Chondrocyte (in vitro differentiated cells): ENCODE data around the gene TP53. TPM values are rescaled to one million over a fixed set of nuclear protein-coding genes. Genes with fewer than 3 reads are reported as not detected.

Experiments used
- DNase-seq: peaks from one replicate; pipeline ENCODE4 v3.0.0; 2021; ENCODE audit warnings: mixed read lengths, low spot score
- H3K27ac Mint-ChIP-seq: one replicate; pipeline ENCODE4 v1.8.0; 2021; ENCODE audit warnings: mild to moderate bottlenecking, moderate library complexity, mixed read lengths; ENCODE audit not compliant: unreplicated experiment
- H3K27me3 Mint-ChIP-seq: 2 replicates; pipeline ENCODE4 v1.8.0; 2021; ENCODE audit warnings: low read depth, mixed read lengths
- H3K36me3 Mint-ChIP-seq: 2 replicates; pipeline ENCODE4 v1.8.0; 2021; ENCODE audit warnings: low read depth, mixed read lengths
- H3K4me1 Mint-ChIP-seq: 2 replicates; pipeline ENCODE4 v1.8.0; 2021; ENCODE audit warnings: low read depth, mild to moderate bottlenecking, mixed read lengths
- H3K4me3 Mint-ChIP-seq: one replicate; pipeline ENCODE4 v1.8.0; 2021; ENCODE audit warnings: mild to moderate bottlenecking, moderate library complexity, mixed read lengths; ENCODE audit not compliant: unreplicated experiment
- H3K9me3 Mint-ChIP-seq: 2 replicates; pipeline ENCODE4 v1.8.0; 2021; ENCODE audit warnings: low read depth, mixed read lengths
- CTCF ChIP-seq: fragments of 200-600 bp; sonication (generic); IDR thresholded peaks from 2 replicates; pipeline ENCODE4 v1.5.0; 2021; ENCODE audit warnings: antibody characterized with exemption, mild to moderate bottlenecking, moderate library complexity
- total RNA-seq: library from RNA; stranded (reverse); gene quantifications from 3 replicates; pipeline ENCODE4 v1.2.1, GENCODE V29; 2021

TP53 gene
- total RNA-seq, 1 donor from 2014 or later, result 74.5 TPM

DNA sequence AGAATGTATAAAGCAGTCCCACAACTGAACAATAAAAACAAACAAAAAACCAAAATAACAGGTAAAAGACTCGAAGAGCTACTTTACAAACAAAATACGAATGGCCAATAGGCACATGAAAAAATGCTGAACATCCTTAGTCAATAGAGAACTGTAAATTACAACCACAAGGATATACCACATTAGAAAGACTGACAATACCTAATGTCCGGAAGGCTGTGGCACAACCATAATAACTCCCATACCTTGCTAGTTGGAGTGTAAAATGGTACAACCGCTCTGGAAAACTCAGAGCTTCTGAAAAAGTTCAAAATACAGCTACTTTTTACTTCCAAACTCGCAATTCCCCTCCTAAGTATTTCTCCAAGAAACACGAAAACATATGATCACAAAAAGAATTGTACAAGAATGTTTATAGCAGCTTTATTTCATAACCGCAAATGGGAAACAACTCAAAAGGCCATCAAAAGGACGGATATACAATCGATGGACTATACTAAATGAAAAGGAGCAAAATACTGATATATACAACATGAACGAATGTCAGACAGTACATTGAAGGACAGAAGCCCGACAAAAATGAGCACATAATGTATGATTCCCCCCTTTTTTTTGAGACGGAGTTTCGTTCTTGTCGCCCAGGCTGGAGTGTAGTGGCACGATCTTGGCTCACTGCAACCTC, 2.3 kb downstream of the TP53 start:
- peaks cover 26% of the 10 kb centered on the region for H3K4me1 Mint-ChIP-seq
- TF ChIP-seq CTCF, result no peak
- no peaks in the 10 kb centered on the region for H3K27me3 Mint-ChIP-seq
- peak overlapping the region; percentile 100 for H3K27ac Mint-ChIP-seq
- DNase-seq, result no peak
- no peaks in the 10 kb centered on the region for H3K36me3 Mint-ChIP-seq
- no peaks in the 10 kb centered on the region for H3K9me3 Mint-ChIP-seq
- H3K4me3 Mint-ChIP-seq, result peak overlapping the region; percentile 98

GRCh38 chr17:7677388-7678067, 9.8 kb downstream of the TP53 start:
- H3K4me3 Mint-ChIP-seq, result no peak overlapping the region

DNA sequence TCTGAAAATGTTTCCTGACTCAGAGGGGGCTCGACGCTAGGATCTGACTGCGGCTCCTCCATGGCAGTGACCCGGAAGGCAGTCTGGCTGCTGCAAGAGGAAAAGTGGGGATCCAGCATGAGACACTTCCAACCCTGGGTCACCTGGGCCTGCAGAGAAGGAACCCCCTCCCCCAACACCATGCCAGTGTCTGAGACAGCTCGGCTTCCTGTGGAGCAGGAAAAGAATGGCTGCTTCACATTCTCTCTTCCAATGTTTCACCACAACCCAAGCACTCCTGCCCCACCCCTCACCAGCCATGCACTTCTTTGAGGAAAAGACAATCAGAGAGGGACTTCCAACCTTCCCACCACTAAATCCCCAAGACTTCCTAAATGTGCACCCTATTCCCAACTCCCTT, 10.8 kb downstream of the TP53 start:
- no peak overlapping the region for H3K4me3 Mint-ChIP-seq

More at GRCh38 chr17:7677388-7678067, 9.8 kb downstream of the TP53 start:
- peaks cover 26% of the 10 kb centered on the region for H3K36me3 Mint-ChIP-seq
- H3K27ac Mint-ChIP-seq, result no peak overlapping the region
- no peaks in the 10 kb centered on the region for H3K27me3 Mint-ChIP-seq
- TF ChIP-seq CTCF, result no peak
- no peak for DNase-seq
- H3K9me3 Mint-ChIP-seq, result peaks cover 9% of the 10 kb centered on the region
- peaks cover 10% of the 10 kb centered on the region for H3K4me1 Mint-ChIP-seq

GRCh38 chr17:7674934-7675333, 12.4 kb downstream of the TP53 start:
- peaks cover 10% of the 10 kb centered on the region for H3K4me1 Mint-ChIP-seq
- no peak overlapping the region for H3K4me3 Mint-ChIP-seq
- no peaks in the 10 kb centered on the region for H3K27me3 Mint-ChIP-seq
- H3K9me3 Mint-ChIP-seq, result peaks cover 9% of the 10 kb centered on the region
- H3K36me3 Mint-ChIP-seq, result peaks cover 39% of the 10 kb centered on the region
- H3K27ac Mint-ChIP-seq, result no peak overlapping the region
- DNase-seq, result no peak
- TF ChIP-seq CTCF, result no peak

More for the DNA sequence above, 10.8 kb downstream of the TP53 start:
- DNase-seq, result no peak
- Mint-ChIP-seq H3K4me1 (peaks cover 10% of the 10 kb centered on the region), H3K27me3 (no peaks in the 10 kb centered on the region), H3K36me3 (peaks cover 31% of the 10 kb centered on the region), H3K9me3 (peaks cover 9% of the 10 kb centered on the region), H3K27ac (no peak overlapping the region)
- no peak for TF ChIP-seq CTCF

GRCh38 chr17:7673239-7673638, 14.1 kb downstream of the TP53 start:
- Mint-ChIP-seq H3K27me3 (no peaks in the 10 kb centered on the region), H3K4me3 (no peak overlapping the region), H3K9me3 (peaks cover 9% of the 10 kb centered on the region), H3K4me1 (peaks cover 10% of the 10 kb centered on the region), H3K36me3 (peaks cover 43% of the 10 kb centered on the region), H3K27ac (no peak overlapping the region)
- no peak for DNase-seq
- TF ChIP-seq CTCF, result peak; percentile 74
